ENCODE data around the gene CLIC5. TPM values are rescaled to one million over a fixed set of nuclear protein-coding genes. Genes with fewer than 3 reads are reported as not detected.

Gene CLIC5
- polyA plus RNA-seq, 1 donor (not counting 4 experiments of a cell fraction or from before 2014, with no cell fraction given): 0.09 TPM

DNA sequence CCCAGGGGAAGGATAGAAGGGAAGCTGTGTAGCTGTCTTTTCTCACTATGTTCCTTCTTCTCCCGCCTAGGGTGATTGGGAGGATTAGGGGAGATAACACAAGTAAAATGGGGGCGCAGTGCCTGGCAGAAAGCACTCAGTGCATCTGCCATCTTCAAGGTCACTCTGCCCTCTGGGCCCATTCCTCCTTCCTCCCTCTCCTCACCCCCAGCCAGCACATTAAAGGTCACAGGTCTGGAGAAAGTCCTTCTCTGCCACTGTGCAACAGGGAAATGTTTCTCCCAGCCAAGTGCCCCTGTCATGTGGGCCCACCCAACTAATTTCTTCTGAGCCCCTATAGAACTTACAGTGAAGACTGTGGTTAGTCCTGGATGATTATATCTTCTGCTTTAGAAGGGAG is 45.8 kb downstream of the CLIC5 start:
- DNase-seq (ENCODE audit: low read depth, low spot score): no peak

DNA sequence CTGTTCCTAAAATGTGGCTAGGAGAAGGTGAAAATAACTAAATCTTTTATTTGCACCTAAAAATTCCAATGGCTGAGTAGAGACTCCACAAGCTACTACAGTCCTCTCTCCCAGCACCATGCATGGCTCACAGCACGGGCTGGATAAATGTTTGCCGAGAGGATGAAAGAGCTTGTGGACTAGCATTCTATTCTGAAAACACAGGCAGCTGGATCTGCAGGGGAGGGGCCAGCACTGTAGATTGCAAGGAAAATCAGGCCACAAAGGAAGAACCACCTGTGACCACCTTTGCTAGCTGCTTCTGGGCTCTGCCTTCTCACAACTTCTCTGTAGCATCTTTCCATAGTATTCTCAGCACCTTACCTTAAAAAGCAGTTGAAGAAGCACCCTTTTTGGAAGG is 46.6 kb downstream of the CLIC5 start:
- H3K27me3 ChIP-seq (ENCODE audit: control insufficient read depth, extremely low read depth, insufficient read depth, low read length): no peaks in the 10 kb centered on the region
- FAIRE-seq (no peak), DNase-seq (ENCODE audit: low read depth, low spot score) (no peak)
- H3K4me1 ChIP-seq (ENCODE audit: control insufficient read depth, extremely low read depth, insufficient read depth, low read length): peaks cover 6% of the 10 kb centered on the region
- no peak overlapping the region for H3K9ac ChIP-seq (ENCODE audit: control insufficient read depth, extremely low read depth, insufficient read depth, low read length)
- H3K9me1 ChIP-seq (ENCODE audit: control insufficient read depth, extremely low read depth, insufficient read depth, low read length): no peaks in the 10 kb centered on the region
- no peaks in the 10 kb centered on the region for H3K79me2 ChIP-seq (ENCODE audit: control insufficient read depth, insufficient read depth, low read length)
- H3K9me3 ChIP-seq (ENCODE audit: control insufficient read depth, low read depth, low read length): no peaks in the 10 kb centered on the region
- no peaks in the 10 kb centered on the region for H4K20me1 ChIP-seq (ENCODE audit: control insufficient read depth, extremely low read depth, insufficient read depth, low read length)
- no peak overlapping the region for H3K4me2 ChIP-seq (ENCODE audit: control insufficient read depth, extremely low read depth, insufficient read depth, low read depth, low read length)
- no peaks in the 10 kb centered on the region for H3K36me3 ChIP-seq (ENCODE audit: control insufficient read depth in 2 of 2, extremely low read depth in 1 of 2, insufficient read depth in 2 of 2, low read length in 2 of 2)
- TF ChIP-seq, protein P1, sequence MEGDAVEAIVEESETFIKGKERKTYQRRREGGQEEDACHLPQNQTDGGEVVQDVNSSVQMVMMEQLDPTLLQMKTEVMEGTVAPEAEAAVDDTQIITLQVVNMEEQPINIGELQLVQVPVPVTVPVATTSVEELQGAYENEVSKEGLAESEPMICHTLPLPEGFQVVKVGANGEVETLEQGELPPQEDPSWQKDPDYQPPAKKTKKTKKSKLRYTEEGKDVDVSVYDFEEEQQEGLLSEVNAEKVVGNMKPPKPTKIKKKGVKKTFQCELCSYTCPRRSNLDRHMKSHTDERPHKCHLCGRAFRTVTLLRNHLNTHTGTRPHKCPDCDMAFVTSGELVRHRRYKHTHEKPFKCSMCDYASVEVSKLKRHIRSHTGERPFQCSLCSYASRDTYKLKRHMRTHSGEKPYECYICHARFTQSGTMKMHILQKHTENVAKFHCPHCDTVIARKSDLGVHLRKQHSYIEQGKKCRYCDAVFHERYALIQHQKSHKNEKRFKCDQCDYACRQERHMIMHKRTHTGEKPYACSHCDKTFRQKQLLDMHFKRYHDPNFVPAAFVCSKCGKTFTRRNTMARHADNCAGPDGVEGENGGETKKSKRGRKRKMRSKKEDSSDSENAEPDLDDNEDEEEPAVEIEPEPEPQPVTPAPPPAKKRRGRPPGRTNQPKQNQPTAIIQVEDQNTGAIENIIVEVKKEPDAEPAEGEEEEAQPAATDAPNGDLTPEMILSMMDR (optimal IDR thresholded peaks at IDR 0.05 in 1 of 3, IDR thresholded peaks at IDR 0.05 in 1 of 3, conservative IDR thresholded peaks at IDR 0.05 in 1 of 3; ENCODE audit: extremely low read depth in 1 of 3, insufficient read depth in 2 of 3, low read length in 3 of 3): no peak
- no peak for TF ChIP-seq EZH2 (IDR thresholded peaks at IDR 0.05; ENCODE audit: low read length)
- dilution Hi-C loops (cut with MboI; ENCODE audit: extremely low pct_ligation_motif_present, low sequenced_read_pairs): no loop called here
- no peak overlapping the region for H3K4me3 ChIP-seq (ENCODE audit: control insufficient read depth in 2 of 3, extremely low read depth in 1 of 3, insufficient read depth in 2 of 3, low read depth in 1 of 3, low read length in 3 of 3)
- H3K27ac ChIP-seq (ENCODE audit: control insufficient read depth, insufficient read depth, low read length): no peak overlapping the region
- H2AFZ ChIP-seq (ENCODE audit: control insufficient read depth, low read length): no peak overlapping the region

More for the DNA sequence above, 45.8 kb downstream of the CLIC5 start:
- no peak for TF ChIP-seq EZH2 (IDR thresholded peaks at IDR 0.05; ENCODE audit: low read length)
- TF ChIP-seq, protein P1 (optimal IDR thresholded peaks at IDR 0.05 in 1 of 3, IDR thresholded peaks at IDR 0.05 in 1 of 3, conservative IDR thresholded peaks at IDR 0.05 in 1 of 3; ENCODE audit: extremely low read depth in 1 of 3, insufficient read depth in 2 of 3, low read length in 3 of 3): no peak
- H3K27ac ChIP-seq (ENCODE audit: control insufficient read depth, insufficient read depth, low read length): no peak overlapping the region
- H3K4me2 ChIP-seq (ENCODE audit: control insufficient read depth, extremely low read depth, insufficient read depth, low read depth, low read length): no peak overlapping the region
- H2AFZ ChIP-seq (ENCODE audit: control insufficient read depth, low read length): no peak overlapping the region
- no peak overlapping the region for H3K9ac ChIP-seq (ENCODE audit: control insufficient read depth, extremely low read depth, insufficient read depth, low read length)
- dilution Hi-C loops (cut with MboI; ENCODE audit: extremely low pct_ligation_motif_present, low sequenced_read_pairs): no loop called here
- H4K20me1 ChIP-seq (ENCODE audit: control insufficient read depth, extremely low read depth, insufficient read depth, low read length): no peaks in the 10 kb centered on the region
- no peaks in the 10 kb centered on the region for H3K79me2 ChIP-seq (ENCODE audit: control insufficient read depth, insufficient read depth, low read length)
- peaks cover 6% of the 10 kb centered on the region for H3K4me1 ChIP-seq (ENCODE audit: control insufficient read depth, extremely low read depth, insufficient read depth, low read length)
- H3K27me3 ChIP-seq (ENCODE audit: control insufficient read depth, extremely low read depth, insufficient read depth, low read length): no peaks in the 10 kb centered on the region
- FAIRE-seq: no peak
- no peak overlapping the region for H3K4me3 ChIP-seq (ENCODE audit: control insufficient read depth in 2 of 3, extremely low read depth in 1 of 3, insufficient read depth in 2 of 3, low read depth in 1 of 3, low read length in 3 of 3)
- H3K9me3 ChIP-seq (ENCODE audit: control insufficient read depth, low read depth, low read length): no peaks in the 10 kb centered on the region
- no peaks in the 10 kb centered on the region for H3K36me3 ChIP-seq (ENCODE audit: control insufficient read depth in 2 of 2, extremely low read depth in 1 of 2, insufficient read depth in 2 of 2, low read length in 2 of 2)
- H3K9me1 ChIP-seq (ENCODE audit: control insufficient read depth, extremely low read depth, insufficient read depth, low read length): no peaks in the 10 kb centered on the region
